Measurements from ENCODE around the gene KRTAP5-7. TPM values are rescaled to one million over a fixed set of nuclear protein-coding genes. Genes with fewer than 3 reads are reported as not detected.

KRTAP5-7 gene
- total RNA-seq, 2 donors from 2014 or later = 0.26 TPM; not detected in 1

DNA sequence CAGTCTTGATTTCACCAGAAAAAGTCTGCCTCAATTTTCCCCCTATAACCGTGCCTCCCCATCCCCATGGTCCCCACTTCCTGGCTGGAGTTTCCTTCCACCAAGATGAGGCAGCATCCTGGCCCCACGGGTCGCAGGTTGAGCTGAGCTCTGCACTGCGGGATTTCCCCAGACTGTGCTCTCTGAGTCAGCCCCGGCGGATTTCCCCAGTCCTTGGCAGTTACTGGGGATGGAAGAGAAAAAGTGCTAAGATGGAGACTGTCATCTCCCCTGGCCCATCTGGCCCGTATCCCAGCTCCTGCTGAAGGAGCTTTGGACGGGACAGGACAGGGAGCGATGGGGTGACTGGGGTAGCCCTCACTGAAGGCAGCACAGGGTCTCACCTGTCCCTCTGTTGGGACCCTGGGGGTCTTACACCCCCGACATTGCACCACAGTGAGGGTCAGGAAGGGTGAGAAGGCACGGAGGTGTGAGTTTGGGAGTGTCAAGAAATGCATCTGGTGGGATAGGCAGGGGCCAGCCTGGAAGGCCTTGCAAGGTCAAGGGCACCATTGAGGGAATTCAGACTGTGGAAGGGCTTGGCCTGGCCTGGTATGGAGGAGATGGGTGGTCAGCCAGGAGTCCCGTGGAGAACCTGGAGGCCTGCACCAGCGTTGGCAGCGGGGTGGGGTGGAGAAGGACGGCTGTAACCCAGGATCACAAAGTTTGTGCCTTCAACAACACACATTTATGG is 37.6 kb upstream of the KRTAP5-7 start:
- H3K27ac Mint-ChIP-seq = peak overlapping the region; percentile 85 to 92
- H3K27me3 Mint-ChIP-seq = no peaks in the 10 kb centered on the region
- peaks cover 30% of the 10 kb centered on the region for H3K36me3 Mint-ChIP-seq
- ATAC-seq (peak; percentile 80 to 82), DNase-seq (ENCODE audit: low spot score) (peak; percentile 74)
- no peaks in the 10 kb centered on the region for H3K9me3 Mint-ChIP-seq
- H3K4me1 Mint-ChIP-seq (ENCODE audit: low read depth in 2 of 2) = peaks cover 18 to 26% of the 10 kb centered on the region in 2 donors
- peak overlapping the region; percentile 71 for H3K4me3 Mint-ChIP-seq

DNA sequence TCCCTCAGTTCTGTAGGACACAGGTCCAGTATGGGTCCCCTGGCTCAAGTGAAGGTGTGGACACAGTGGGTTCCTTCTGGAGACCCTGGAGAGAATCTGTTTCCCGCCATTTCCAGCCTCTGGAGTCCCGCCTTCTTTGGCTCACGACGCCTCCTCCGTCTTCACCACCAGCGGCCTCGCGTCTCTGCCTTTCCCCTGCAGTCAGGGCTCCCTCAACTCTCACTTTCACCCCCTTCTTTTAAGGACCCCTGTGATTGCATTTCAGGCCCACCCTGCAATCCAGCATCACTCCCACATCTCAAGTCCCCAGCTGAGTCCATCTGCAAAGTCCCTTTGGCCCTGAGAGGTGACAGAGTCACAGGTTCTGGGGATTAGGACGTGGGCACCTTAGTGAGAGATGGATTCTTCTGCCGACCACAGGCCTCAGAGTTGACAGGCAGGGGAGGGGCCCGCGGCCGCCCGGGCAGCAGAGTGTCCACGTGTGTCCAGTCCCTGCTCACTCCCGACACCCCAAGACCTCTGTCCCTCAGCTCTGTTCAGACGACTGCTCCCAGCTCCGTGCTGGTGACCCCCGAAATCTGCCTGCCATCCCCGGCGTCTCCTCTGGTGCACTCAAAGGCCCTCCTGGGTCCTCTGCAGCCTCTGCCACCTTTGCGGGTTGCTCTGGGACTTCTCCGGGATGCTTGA is 36.9 kb upstream of the KRTAP5-7 start:
- H3K4me3 Mint-ChIP-seq = no peak overlapping the region
- H3K36me3 Mint-ChIP-seq = peaks cover 33% of the 10 kb centered on the region
- H3K9me3 Mint-ChIP-seq = no peaks in the 10 kb centered on the region
- peak overlapping the region; percentile 85 to 92 for H3K27ac Mint-ChIP-seq
- no peaks in the 10 kb centered on the region for H3K27me3 Mint-ChIP-seq
- no peak for ATAC-seq
- peaks cover 18 to 28% of the 10 kb centered on the region in 2 donors for H3K4me1 Mint-ChIP-seq (ENCODE audit: low read depth in 2 of 2)
- DNase-seq (ENCODE audit: low spot score) = no peak

DNA sequence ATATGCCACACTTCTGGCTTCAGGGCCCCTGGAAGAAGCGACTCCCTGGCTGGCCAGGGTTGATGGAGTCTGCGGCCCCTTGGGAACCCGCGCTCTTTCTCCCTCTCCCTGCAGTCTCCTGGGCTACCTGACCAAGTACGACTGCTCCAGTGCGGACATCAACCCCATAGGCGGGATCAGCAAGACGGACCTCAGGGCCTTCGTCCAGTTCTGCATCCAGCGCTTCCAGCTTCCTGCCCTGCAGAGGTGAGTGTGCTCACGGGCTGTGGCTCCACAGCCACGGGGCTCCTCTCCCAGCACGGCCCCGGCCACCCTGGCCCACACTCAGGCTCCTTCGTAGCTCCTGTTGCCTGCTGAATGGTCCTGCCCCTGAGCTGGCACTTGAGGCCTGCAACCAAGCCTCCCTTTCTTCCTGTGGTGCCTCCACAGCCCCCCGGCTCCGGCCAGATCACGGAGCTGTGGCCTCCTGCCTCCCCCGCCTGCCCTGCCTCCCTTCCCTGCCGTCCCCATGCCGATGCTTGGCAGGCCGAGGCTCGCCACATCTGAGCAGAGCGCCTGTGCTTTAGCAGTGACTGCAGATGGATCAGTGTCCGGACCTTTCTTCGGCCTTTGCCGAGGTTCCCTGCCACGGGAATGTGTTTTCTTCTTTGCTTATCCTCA is 36.2 kb upstream of the KRTAP5-7 start:
- ATAC-seq = no peak
- H3K36me3 Mint-ChIP-seq = peaks cover 30% of the 10 kb centered on the region

DNA sequence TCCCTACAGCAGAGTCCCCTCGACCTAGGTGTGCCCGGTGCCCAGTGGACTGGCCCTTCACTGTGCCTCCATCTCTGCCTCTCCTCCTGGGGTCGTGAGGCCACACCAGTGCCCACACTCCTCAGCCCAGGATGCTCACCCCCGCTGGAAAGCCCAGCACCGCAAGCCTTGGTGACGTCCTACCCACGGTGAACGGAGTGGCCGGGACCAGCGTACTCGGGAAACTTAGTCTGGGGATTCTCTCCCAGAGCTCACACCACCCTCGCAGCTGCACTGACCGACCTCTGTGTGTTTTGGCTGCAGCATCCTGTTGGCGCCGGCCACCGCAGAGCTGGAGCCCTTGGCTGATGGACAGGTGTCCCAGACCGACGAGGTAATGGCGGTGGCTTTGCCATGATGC is 35.5 kb upstream of the KRTAP5-7 start:
- Mint-ChIP-seq H3K4me1 (ENCODE audit: low read depth in 2 of 2) (peaks cover 18 to 22% of the 10 kb centered on the region in 2 donors), H3K27me3 (no peaks in the 10 kb centered on the region), H3K4me3 (no peak overlapping the region), H3K27ac (peak overlapping the region in 1 of 2 donors; percentile 22), H3K36me3 (peaks cover 23% of the 10 kb centered on the region), H3K9me3 (no peaks in the 10 kb centered on the region)
- no peak for DNase-seq (ENCODE audit: low spot score)
- peak in 1 of 2 donors; percentile 40 for ATAC-seq

More for the DNA sequence above, 36.2 kb upstream of the KRTAP5-7 start:
- no peak for DNase-seq (ENCODE audit: low spot score)
- no peaks in the 10 kb centered on the region for H3K9me3 Mint-ChIP-seq
- H3K4me1 Mint-ChIP-seq (ENCODE audit: low read depth in 2 of 2) = peaks cover 18 to 28% of the 10 kb centered on the region in 2 donors
- H3K27ac Mint-ChIP-seq = peak overlapping the region; percentile 22 to 92
- H3K4me3 Mint-ChIP-seq = no peak overlapping the region
- no peaks in the 10 kb centered on the region for H3K27me3 Mint-ChIP-seq

DNA sequence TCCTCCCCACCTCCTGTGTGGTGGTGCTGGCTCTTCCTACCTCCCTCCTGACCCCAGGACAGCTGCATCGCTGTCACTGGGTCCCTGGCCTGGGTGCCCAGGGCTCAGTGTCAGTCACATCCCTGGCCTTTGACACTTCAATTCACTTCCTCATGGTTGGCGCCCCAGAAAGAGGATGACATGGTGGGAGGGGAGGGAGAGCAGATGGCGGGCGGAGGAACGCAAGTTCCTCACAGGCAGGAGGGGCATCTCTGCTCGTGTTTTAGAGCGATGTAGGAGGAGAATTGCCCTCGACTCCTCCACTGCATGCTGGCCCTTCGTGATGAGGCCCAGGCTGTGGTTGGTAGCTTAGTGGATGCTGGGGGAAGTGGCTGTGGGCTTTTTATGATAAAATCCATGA is 35.1 kb upstream of the KRTAP5-7 start:
- DNase-seq (ENCODE audit: low spot score) = no peak
- Mint-ChIP-seq H3K4me3 (no peak overlapping the region), H3K36me3 (peaks cover 21% of the 10 kb centered on the region), H3K27ac (no peak overlapping the region), H3K27me3 (no peaks in the 10 kb centered on the region), H3K9me3 (no peaks in the 10 kb centered on the region), H3K4me1 (ENCODE audit: low read depth in 2 of 2) (peaks cover 18 to 22% of the 10 kb centered on the region in 2 donors)
- no peak for ATAC-seq

DNA sequence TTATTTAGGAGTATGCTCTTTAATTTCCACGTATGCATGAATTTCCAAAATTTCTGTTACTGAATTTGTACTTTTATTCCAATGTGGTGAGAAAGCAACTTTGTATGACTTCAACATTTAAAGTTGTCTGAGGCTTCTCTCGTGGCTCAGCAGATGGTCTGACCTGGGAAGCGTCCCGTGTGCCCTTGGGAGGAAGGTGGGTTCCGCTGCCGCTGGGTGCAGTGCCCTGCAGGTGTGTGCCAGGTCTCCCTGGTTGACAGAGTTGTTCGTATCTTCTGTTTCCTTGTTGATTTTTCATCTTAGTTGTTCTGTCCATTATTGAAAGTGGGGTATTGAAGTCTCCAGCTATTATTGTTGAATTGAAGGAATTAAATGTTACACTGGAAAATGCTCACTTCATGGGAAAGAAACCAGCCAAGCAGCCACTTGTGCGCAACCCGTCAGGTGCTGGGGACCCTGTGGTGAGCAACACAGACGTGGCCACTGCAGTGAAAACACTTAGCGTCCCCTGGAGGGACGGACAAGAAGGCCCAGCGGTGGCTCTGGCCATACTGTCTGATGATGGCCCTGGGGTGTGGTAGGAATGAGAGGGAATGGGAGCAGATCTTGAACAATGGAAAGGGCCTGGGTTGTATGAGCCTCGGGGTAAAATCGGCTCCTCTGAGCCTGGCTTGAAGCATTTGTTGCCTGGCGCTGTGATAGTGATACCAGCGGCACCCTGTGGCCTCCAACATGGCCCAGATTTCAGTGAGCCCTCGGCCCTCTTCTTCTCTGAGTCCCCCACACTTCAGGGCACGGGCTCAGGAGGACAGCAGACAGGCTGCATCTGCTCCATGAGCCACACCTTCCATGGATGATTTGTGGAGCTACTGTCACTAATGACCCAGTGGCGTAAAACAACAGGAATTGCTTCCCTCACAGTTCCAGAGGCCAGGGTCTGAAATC is 31.5 kb upstream of the KRTAP5-7 start:
- ATAC-seq (no peak), DNase-seq (ENCODE audit: low spot score) (no peak)
- no peaks in the 10 kb centered on the region for H3K27me3 Mint-ChIP-seq
- no peaks in the 10 kb centered on the region for H3K9me3 Mint-ChIP-seq
- H3K4me3 Mint-ChIP-seq = no peak overlapping the region
- peak overlapping the region in 1 of 2 donors; percentile 10 for H3K27ac Mint-ChIP-seq
- H3K36me3 Mint-ChIP-seq = peaks cover 27% of the 10 kb centered on the region
- peaks cover 0 to 4% of the 10 kb centered on the region in 2 donors for H3K4me1 Mint-ChIP-seq (ENCODE audit: low read depth in 2 of 2)

DNA sequence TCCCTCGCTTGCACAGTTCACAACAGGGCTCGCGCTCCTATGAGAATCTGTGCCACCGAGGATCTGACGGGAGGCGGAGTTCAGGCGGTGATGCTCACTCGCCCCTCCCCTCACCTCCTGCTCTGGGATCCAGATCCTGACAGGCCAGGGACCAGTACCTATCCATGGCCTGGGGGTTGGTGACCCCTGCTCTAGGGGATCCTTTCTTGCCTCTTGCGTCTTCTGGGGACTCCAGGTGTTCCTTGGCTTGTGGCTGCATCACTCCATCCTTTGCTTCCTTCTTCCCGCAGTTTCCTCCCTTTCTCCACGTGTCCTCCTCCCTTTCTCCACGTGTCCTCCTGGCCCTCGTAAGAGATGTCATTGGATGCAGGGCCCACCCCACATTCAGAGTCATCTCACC is 30.6 kb upstream of the KRTAP5-7 start:
- peaks cover 0 to 4% of the 10 kb centered on the region in 2 donors for H3K4me1 Mint-ChIP-seq (ENCODE audit: low read depth in 2 of 2)
- no peak for ATAC-seq
- no peaks in the 10 kb centered on the region for H3K9me3 Mint-ChIP-seq
- no peak for DNase-seq (ENCODE audit: low spot score)
- no peak overlapping the region for H3K27ac Mint-ChIP-seq
- no peaks in the 10 kb centered on the region for H3K27me3 Mint-ChIP-seq
- H3K36me3 Mint-ChIP-seq = peaks cover 27% of the 10 kb centered on the region
- H3K4me3 Mint-ChIP-seq = no peak overlapping the region

DNA sequence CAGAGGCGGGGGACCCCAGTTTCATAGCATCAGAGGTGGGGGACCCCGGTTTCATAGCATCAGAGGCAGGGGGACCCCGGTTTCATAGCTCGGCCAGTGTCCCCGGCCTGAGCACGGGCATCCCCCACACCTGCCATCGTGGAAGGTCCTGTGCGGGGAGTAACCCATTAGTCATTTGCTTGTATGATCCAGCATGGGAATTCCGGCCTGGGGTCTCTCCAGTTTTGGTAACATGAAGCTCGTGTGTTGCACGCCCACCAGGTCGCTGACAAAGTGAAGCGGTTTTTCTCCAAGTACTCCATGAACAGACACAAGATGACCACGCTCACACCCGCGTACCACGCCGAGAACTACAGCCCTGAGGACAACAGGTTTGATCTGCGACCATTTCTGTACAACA is 29.0 kb upstream of the KRTAP5-7 start:
- H3K9me3 Mint-ChIP-seq = no peaks in the 10 kb centered on the region
- no peak overlapping the region for H3K4me3 Mint-ChIP-seq
- no peak overlapping the region for H3K27ac Mint-ChIP-seq
- ATAC-seq (no peak), DNase-seq (ENCODE audit: low spot score) (no peak)
- peaks cover 21% of the 10 kb centered on the region for H3K36me3 Mint-ChIP-seq
- no peaks in the 10 kb centered on the region for H3K27me3 Mint-ChIP-seq
- peaks cover 0 to 4% of the 10 kb centered on the region in 2 donors for H3K4me1 Mint-ChIP-seq (ENCODE audit: low read depth in 2 of 2)

DNA sequence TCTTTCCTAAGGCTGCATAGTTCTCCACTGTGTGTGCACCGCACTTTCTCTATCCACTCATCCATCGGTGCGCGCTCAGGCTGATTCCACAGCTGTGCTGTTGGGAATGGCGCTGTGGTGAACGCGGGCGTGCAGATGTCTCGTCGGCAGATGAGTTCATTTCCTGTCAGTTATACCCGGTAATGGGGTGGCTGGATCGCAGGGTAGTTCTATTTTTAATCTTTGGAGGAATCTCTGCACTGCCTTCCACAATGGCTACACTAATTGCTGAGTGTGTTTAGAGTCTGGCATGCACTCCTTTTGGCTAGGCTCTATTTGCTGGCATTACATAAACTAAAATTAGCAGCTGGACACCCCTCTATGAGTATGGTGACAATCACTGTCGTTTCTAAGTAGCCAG is 27.9 kb upstream of the KRTAP5-7 start:
- DNase-seq (ENCODE audit: low spot score) (no peak), ATAC-seq (no peak)
- Mint-ChIP-seq H3K27me3 (no peaks in the 10 kb centered on the region), H3K4me1 (ENCODE audit: low read depth in 2 of 2) (peaks cover 0 to 4% of the 10 kb centered on the region in 2 donors), H3K4me3 (no peak overlapping the region), H3K9me3 (no peaks in the 10 kb centered on the region), H3K36me3 (peaks cover 21% of the 10 kb centered on the region), H3K27ac (no peak overlapping the region)

DNA sequence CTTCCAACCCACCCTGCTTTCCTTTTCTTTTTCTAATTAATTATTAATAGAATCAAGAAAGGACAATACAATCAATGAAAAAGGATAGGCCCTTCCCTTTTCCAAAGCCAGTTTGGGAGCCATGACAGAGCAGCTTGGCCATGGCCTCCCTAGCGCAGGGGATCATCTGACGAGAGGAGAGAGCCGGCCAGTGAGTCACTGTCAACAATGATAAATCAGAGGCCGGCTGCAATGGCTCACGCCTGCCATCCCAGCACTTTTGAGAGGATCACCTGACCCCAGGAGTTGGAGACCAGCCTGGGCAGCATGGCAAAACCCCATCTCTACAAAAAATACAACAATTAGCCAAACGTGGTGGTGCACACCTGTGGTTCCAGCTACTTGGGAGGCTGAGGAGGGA is 27.5 kb upstream of the KRTAP5-7 start:
- no peak for ATAC-seq
- no peak overlapping the region for H3K4me3 Mint-ChIP-seq
- no peak overlapping the region for H3K27ac Mint-ChIP-seq
- H3K9me3 Mint-ChIP-seq = no peaks in the 10 kb centered on the region
- DNase-seq (ENCODE audit: low spot score) = no peak
- H3K27me3 Mint-ChIP-seq = no peaks in the 10 kb centered on the region
- peaks cover 0 to 4% of the 10 kb centered on the region in 2 donors for H3K4me1 Mint-ChIP-seq (ENCODE audit: low read depth in 2 of 2)
- peaks cover 21% of the 10 kb centered on the region for H3K36me3 Mint-ChIP-seq

DNA sequence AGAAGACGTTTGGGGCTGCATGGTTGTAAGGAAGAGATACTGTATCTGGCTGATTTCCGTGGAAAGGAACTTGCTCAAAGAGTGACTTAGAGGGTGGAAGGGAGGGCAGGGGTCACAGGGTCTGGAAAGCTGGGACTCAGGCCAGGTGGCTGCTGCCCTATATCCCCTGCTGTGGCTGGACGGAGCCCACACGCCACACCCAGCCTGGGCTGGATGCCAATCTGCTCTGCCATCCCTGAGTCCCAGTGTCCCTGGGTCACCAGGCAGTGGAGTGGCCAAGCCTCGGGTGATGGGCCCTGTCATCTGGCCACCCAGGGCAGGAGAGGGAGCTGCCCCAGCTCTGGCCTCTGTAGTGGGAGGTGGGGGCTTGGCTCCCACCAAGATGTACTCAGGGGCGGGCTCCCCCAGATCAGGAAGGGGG is 26.5 kb upstream of the KRTAP5-7 start:
- no peak overlapping the region for H3K4me3 Mint-ChIP-seq
- H3K27me3 Mint-ChIP-seq = no peaks in the 10 kb centered on the region
- H3K27ac Mint-ChIP-seq = no peak overlapping the region
- H3K9me3 Mint-ChIP-seq = no peaks in the 10 kb centered on the region
- DNase-seq (ENCODE audit: low spot score) (no peak), ATAC-seq (no peak)
- peaks cover 11% of the 10 kb centered on the region for H3K36me3 Mint-ChIP-seq
- H3K4me1 Mint-ChIP-seq (ENCODE audit: low read depth in 2 of 2) = no peaks in the 10 kb centered on the region

DNA sequence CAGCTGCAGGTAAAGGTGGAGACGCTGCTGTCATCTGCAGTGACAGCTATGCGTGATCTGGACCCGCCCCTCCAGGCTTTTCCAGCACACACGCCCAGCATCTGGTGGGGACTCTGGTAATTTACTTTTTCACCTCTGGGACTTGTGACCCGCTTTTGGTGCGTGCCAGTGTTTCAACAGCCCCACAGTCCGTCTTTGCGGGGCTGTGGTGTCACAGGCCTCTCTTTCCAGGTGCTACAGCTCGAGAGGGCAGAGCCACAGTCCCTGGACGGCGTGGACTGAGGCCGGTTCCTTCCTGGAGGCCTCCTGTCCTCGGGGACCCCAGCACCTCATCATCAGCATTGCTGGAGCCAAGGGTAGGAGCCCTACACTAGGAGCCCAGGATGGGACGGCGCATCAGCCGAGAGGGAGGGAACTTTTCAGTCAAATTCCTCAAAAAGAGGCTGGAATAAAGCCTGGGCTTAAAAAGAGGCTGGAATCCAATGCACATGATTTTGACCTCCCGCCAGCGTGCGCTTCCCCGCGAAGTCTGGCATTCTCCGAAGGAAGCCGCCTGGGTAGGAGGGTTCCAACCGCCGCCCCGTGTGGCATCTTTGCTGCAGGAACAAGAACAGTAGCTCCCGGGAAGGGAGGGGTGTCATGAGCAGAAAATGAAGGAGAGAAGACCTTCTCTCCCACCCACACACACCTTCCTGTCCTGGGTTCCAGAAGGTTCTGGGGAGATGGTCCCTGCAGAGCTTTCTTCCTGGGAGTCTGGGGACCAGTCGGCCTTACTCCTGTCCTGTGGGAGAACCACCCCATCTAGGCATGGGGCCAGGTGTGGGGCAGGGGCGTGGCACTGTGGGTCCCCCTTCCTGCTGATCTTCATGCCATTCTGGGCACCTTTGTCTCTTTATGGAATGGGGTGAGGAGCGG is 25.7 kb upstream of the KRTAP5-7 start:
- DNase-seq (ENCODE audit: low spot score) (no peak), ATAC-seq (no peak)
- Mint-ChIP-seq H3K4me3 (no peak overlapping the region), H3K36me3 (peaks cover 11% of the 10 kb centered on the region), H3K4me1 (ENCODE audit: low read depth in 2 of 2) (no peaks in the 10 kb centered on the region), H3K27ac (no peak overlapping the region), H3K9me3 (no peaks in the 10 kb centered on the region), H3K27me3 (no peaks in the 10 kb centered on the region)

All from natural killer cell treated with Interleukin-12 subunit alpha and Interleukin-12 subunit beta and Interleukin-15 and Interleukin-18, amount 100 ng/mL, for 72 hours (primary cell).